Neural cell (in vitro differentiated cells): ENCODE results near the gene SDHAF2. TPM values are rescaled to one million over a fixed set of nuclear protein-coding genes. Genes with fewer than 3 reads are reported as not detected.

Experiments
- H2AFZ ChIP-seq: fragments of 200-600, 300-800 bp; sonication (generic), shearing (Covaris generic); 2 replicates; pipeline ENCODE4 v1.6.0; 2014; ENCODE audit warnings: low read depth, mild to moderate bottlenecking, antibody characterized with exemption, low read length, moderate library complexity
- H3F3A ChIP-seq: fragments of 200-600 bp; shearing (Covaris generic); 2 replicates; pipeline ENCODE4 v1.6.1; 2016; ENCODE audit warnings: mild to moderate bottlenecking, moderate library complexity, mixed read lengths, antibody characterized with exemption, low read length; ENCODE audit not compliant: insufficient read depth, poor library complexity, severe bottlenecking
- H3K27ac ChIP-seq: fragments of 200-600, 300-800 bp; sonication (generic), shearing (Covaris generic); 2 replicates; pipeline ENCODE4 v1.5.1; 2014; ENCODE audit warnings: mild to moderate bottlenecking, low read length, moderate library complexity
- H3K27me3 ChIP-seq: fragments of 300-800, 200-600 bp; sonication (generic), shearing (Covaris generic); 2 replicates; pipeline ENCODE4 v1.6.0; 2014; ENCODE audit warnings: mild to moderate bottlenecking, low read depth, low read length, moderate library complexity; ENCODE audit not compliant: insufficient read depth
- H3K36me3 ChIP-seq: fragments of 300-800, 200-600 bp; sonication (generic), shearing (Covaris generic); 2 replicates; pipeline ENCODE4 v1.5.1; 2014; ENCODE audit warnings: mild to moderate bottlenecking, antibody characterized with exemption, low read length, moderate library complexity; ENCODE audit not compliant: insufficient read depth
- H3K4me2 ChIP-seq: fragments of 300-800, 200-600 bp; sonication (generic), shearing (Covaris generic); 2 replicates; pipeline ENCODE4 v1.6.0; 2014; ENCODE audit warnings: mild to moderate bottlenecking, low read length
- H3K4me3 ChIP-seq: fragments of 300-800, 200-600 bp; sonication (generic), shearing (Covaris generic); 2 replicates; pipeline ENCODE4 v1.5.1; 2014; ENCODE audit warnings: mild to moderate bottlenecking, low read length, moderate library complexity
- H3K79me2 ChIP-seq: fragments of 200-600 bp; shearing (Covaris generic); replicated peaks from 2 replicates; pipeline ENCODE4 v1.6.0; 2014; ENCODE audit warnings: mild to moderate bottlenecking, low read length, moderate library complexity; ENCODE audit not compliant: insufficient read depth
- H3K9ac ChIP-seq: fragments of 300-800, 200-600 bp; sonication (generic), shearing (Covaris generic); 2 replicates; pipeline ENCODE4 v1.6.1; 2016; ENCODE audit warnings: mild to moderate bottlenecking, low read length, mixed read lengths
- H3K9me2 ChIP-seq: fragments of 200-600 bp; shearing (Covaris generic); 2 replicates; pipeline ENCODE4 v1.6.1; 2016; ENCODE audit warnings: mild to moderate bottlenecking, low read length, mixed read lengths; ENCODE audit not compliant: insufficient read depth
- H3K9me3 ChIP-seq: fragments of 200-600, 300-800 bp; sonication (generic), shearing (Covaris generic); 2 replicates; pipeline ENCODE4 v1.6.1; 2016; ENCODE audit warnings: mild to moderate bottlenecking, mixed run types, low read length, moderate library complexity, mixed read lengths
- H4K20me1 ChIP-seq: fragments of 200-600 bp; shearing (Covaris generic); 2 replicates; pipeline ENCODE4 v1.6.1; 2016; ENCODE audit warnings: mild to moderate bottlenecking, mixed run types; ENCODE audit not compliant: insufficient read depth
- CTCF ChIP-seq: fragments of 450-650 bp; IDR thresholded peaks from 2 replicates; pipeline ENCODE4 v1.5.1; 2014; ENCODE audit warnings: antibody characterized with exemption, mild to moderate bottlenecking, moderate library complexity; ENCODE audit not compliant: poor library complexity, severe bottlenecking
- EP300 ChIP-seq: fragments of 450-650 bp; conservative IDR thresholded peaks from 2 replicates; pipeline ENCODE4 v1.6.1; 2014; ENCODE audit warnings: antibody characterized with exemption, mild to moderate bottlenecking, moderate library complexity; ENCODE audit not compliant: poor library complexity, severe bottlenecking
- EZH2 ChIP-seq: fragments of 200-600, 300-800 bp; shearing (Covaris generic), sonication (generic); IDR thresholded peaks from 2 replicates; pipeline ENCODE4 v1.6.1; 2014; ENCODE audit warnings: antibody characterized with exemption, low read length, borderline replicate concordance, mild to moderate bottlenecking; ENCODE audit not compliant: insufficient read depth, poor library complexity, severe bottlenecking
- MXI1 ChIP-seq: fragments of 450-650 bp; conservative IDR thresholded peaks from 2 replicates; pipeline ENCODE4 v1.6.1; 2014; ENCODE audit warnings: antibody characterized with exemption, mild to moderate bottlenecking; ENCODE audit not compliant: poor library complexity, severe bottlenecking
- POLR2AphosphoS5 ChIP-seq: IDR thresholded peaks from 2 replicates; pipeline ENCODE4 v1.6.1; 2012
- RAD21 ChIP-seq: fragments of 450-650 bp; conservative IDR thresholded peaks from 2 replicates; pipeline ENCODE4 v1.6.1; 2014; ENCODE audit warnings: antibody characterized with exemption, mild to moderate bottlenecking, moderate library complexity
- REST ChIP-seq: IDR thresholded peaks from 2 replicates; pipeline ENCODE4 v1.6.1; 2012; ENCODE audit warnings: borderline replicate concordance
- SMC3 ChIP-seq: fragments of 450-650 bp; conservative IDR thresholded peaks from 2 replicates; pipeline ENCODE4 v1.6.1; 2014; ENCODE audit warnings: antibody characterized with exemption, mild to moderate bottlenecking, moderate library complexity; ENCODE audit not compliant: poor library complexity
- TAF1 ChIP-seq: IDR thresholded peaks from 2 replicates; pipeline ENCODE4 v1.6.1; 2012; ENCODE audit warnings: low read depth
- polyA plus RNA-seq: library from polyadenylated mRNA; depleted of rRNA; stranded (reverse); fragments of >200 nt; gene quantifications from 2 replicates; pipeline ENCODE4 v1.2.3, GENCODE V29; 2014

Gene SDHAF2
- polyA plus RNA-seq, 1 donor from 2014 or later: 54.5 TPM

GRCh38 chr11:61452825-61453224 is 22.9 kb downstream of the SDHAF2 start:
- peaks cover under 1% of the 10 kb centered on the region for H3K36me3 ChIP-seq
- no peaks in the 10 kb centered on the region for H3K9me3 ChIP-seq
- TF ChIP-seq EZH2 (no peak), RAD21 (no peak), POLR2AphosphoS5 (no peak), CTCF (no peak), MXI1 (no peak), REST (no peak), EP300 (no peak), TAF1 (no peak), SMC3 (no peak)

GRCh38 chr11:61453695-61454094 is 23.8 kb downstream of the SDHAF2 start:
- no peak overlapping the region for H2AFZ ChIP-seq
- no peak overlapping the region for H3K27ac ChIP-seq
- no peaks in the 10 kb centered on the region for H4K20me1 ChIP-seq

More at GRCh38 chr11:61452825-61453224, 22.9 kb downstream of the SDHAF2 start:
- Histone ChIP-seq H3K9ac (no peak overlapping the region), H3K27me3 (no peaks in the 10 kb centered on the region), H3K9me2 (no peaks in the 10 kb centered on the region), H3K4me3 (no peak overlapping the region), H2AFZ (no peak overlapping the region), H4K20me1 (no peaks in the 10 kb centered on the region), H3K79me2 (no peaks in the 10 kb centered on the region), H3F3A (no peaks in the 10 kb centered on the region), H3K27ac (no peak overlapping the region), H3K4me2 (no peak overlapping the region)

More at GRCh38 chr11:61453695-61454094, 23.8 kb downstream of the SDHAF2 start:
- H3F3A ChIP-seq: no peaks in the 10 kb centered on the region
- H3K4me2 ChIP-seq: no peak overlapping the region
- no peaks in the 10 kb centered on the region for H3K9me2 ChIP-seq
- no peaks in the 10 kb centered on the region for H3K27me3 ChIP-seq
- no peaks in the 10 kb centered on the region for H3K9me3 ChIP-seq
- no peaks in the 10 kb centered on the region for H3K36me3 ChIP-seq
- TF ChIP-seq EZH2 (no peak), SMC3 (no peak), REST (no peak), MXI1 (no peak), TAF1 (no peak), CTCF (no peak), EP300 (no peak), POLR2AphosphoS5 (no peak), RAD21 (no peak)
- no peak overlapping the region for H3K9ac ChIP-seq
- H3K79me2 ChIP-seq: no peaks in the 10 kb centered on the region
- no peak overlapping the region for H3K4me3 ChIP-seq
